ENCODE results near the gene GJB5.

The GJB5 gene

GRCh38 chr1:34794001-34794789, 39.3 kb downstream of the GJB5 start:
- H3K27ac Mint-ChIP-seq, result no peak overlapping the region
- H3K4me3 Mint-ChIP-seq, result no peak overlapping the region
- H3K4me1 Mint-ChIP-seq, result peaks cover 14% of the 10 kb centered on the region

DNA sequence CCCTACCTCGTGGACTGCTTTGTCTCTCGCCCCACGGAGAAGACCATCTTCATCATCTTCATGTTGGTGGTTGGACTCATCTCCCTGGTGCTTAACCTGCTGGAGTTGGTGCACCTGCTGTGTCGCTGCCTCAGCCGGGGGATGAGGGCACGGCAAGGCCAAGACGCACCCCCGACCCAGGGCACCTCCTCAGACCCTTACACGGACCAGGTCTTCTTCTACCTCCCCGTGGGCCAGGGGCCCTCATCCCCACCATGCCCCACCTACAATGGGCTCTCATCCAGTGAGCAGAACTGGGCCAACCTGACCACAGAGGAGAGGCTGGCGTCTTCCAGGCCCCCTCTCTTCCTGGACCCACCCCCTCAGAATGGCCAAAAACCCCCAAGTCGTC, 39.9 kb downstream of the GJB5 start:
- Mint-ChIP-seq H3K4me3 (no peak overlapping the region), H3K9me3 (no peaks in the 10 kb centered on the region), H3K27ac (no peak overlapping the region), H3K36me3 (no peaks in the 10 kb centered on the region), H3K4me1 (peaks cover 13% of the 10 kb centered on the region)
- ATAC-seq (no peak), DNase-seq (ENCODE audit: low spot score in 2 of 2) (no peak)

More at GRCh38 chr1:34794001-34794789, 39.3 kb downstream of the GJB5 start:
- DNase-seq (ENCODE audit: low spot score in 2 of 2) (peak in 1 of 2 donors; percentile 39), ATAC-seq (no peak)
- Mint-ChIP-seq H3K9me3 (no peaks in the 10 kb centered on the region), H3K36me3 (no peaks in the 10 kb centered on the region)

- no peak for ATAC-seq
- H3K36me3 Mint-ChIP-seq, result no peaks in the 10 kb centered on the region
- H3K4me1 Mint-ChIP-seq, result peaks cover 14% of the 10 kb centered on the region
- no peak overlapping the region for H3K4me3 Mint-ChIP-seq
- H3K9me3 Mint-ChIP-seq, result no peaks in the 10 kb centered on the region
- DNase-seq (ENCODE audit: low spot score in 2 of 2), result peak in 1 of 2 donors; percentile 44
- H3K27ac Mint-ChIP-seq, result no peak overlapping the region
Measured at GRCh38 chr1:34795916-34796315, 41.1 kb downstream of the GJB5 start.

- Mint-ChIP-seq H3K27ac (no peak overlapping the region), H3K9me3 (no peaks in the 10 kb centered on the region), H3K4me3 (no peak overlapping the region), H3K4me1 (peaks cover 14% of the 10 kb centered on the region), H3K36me3 (no peaks in the 10 kb centered on the region)
- peak in 1 of 2 donors; percentile 40 for DNase-seq (ENCODE audit: low spot score in 2 of 2)
- ATAC-seq, result peak; percentile 57
Measured at GRCh38 chr1:34796990-34797389, 42.1 kb downstream of the GJB5 start.

DNA sequence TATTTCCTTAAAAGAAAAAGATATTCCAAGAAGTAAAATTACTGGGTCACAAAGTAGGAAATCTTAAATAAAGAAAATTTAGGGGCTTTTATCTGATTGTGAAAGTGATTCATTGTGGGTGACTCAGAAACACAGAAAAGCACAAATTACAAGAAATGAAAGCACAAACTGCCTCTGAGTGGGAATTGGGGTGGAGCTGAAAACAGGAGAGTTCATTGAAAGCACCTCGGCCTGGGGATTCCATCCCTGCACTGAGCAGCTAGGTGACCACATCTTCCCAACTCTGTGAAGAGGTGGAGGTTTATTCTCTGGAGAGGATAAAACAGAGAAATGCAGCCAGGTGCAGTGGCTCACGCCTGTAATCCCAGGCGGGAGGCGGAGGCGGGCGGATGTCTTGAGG, 45.4 kb downstream of the GJB5 start:
- no peak overlapping the region for H3K4me3 Mint-ChIP-seq

DNA sequence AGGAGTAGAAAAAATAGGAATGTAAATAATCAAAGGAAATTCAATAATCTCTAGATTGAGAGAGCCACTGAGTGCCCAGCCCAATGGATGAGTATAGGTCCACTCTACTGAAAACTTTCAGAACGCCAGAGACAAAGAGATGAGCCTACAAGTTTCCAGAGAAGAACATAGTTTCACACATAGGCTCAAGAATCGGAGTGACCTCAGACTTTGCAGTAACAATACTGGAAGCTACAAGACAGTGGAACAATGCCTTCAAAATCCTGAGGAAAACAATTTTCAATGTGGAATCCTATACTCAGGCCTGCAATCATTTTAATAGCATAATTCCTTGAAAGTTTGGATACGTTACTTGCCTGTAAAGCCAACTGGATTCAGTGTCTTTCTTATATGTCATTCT, 48.9 kb downstream of the GJB5 start:
- Mint-ChIP-seq H3K36me3 (no peaks in the 10 kb centered on the region), H3K4me1 (peaks cover 8% of the 10 kb centered on the region), H3K27ac (no peak overlapping the region), H3K9me3 (peaks cover 3% of the 10 kb centered on the region), H3K4me3 (no peak overlapping the region)
- ATAC-seq, result no peak
- DNase-seq (ENCODE audit: low spot score in 2 of 2), result no peak

More for the DNA sequence above, 45.4 kb downstream of the GJB5 start:
- H3K36me3 Mint-ChIP-seq, result no peaks in the 10 kb centered on the region
- peak; percentile 77 for ATAC-seq
- H3K4me1 Mint-ChIP-seq, result peaks cover 14% of the 10 kb centered on the region
- no peak overlapping the region for H3K27ac Mint-ChIP-seq
- peak in 1 of 2 donors; percentile 45 for DNase-seq (ENCODE audit: low spot score in 2 of 2)
- peaks cover 3% of the 10 kb centered on the region for H3K9me3 Mint-ChIP-seq

- Mint-ChIP-seq H3K4me1 (no peaks in the 10 kb centered on the region), H3K9me3 (peaks cover 3% of the 10 kb centered on the region), H3K36me3 (no peaks in the 10 kb centered on the region), H3K4me3 (no peak overlapping the region), H3K27ac (no peak overlapping the region)
- ATAC-seq (no peak), DNase-seq (ENCODE audit: low spot score in 2 of 2) (peak in 1 of 2 donors; percentile 23)
Measured at GRCh38 chr1:34806396-34806795, 51.5 kb downstream of the GJB5 start.

Data from stimulated activated effector memory CD8-positive, alpha-beta T cell treated with anti-CD3 and anti-CD28 coated beads, Interleukin-12 subunit alpha, Interleukin-12 subunit beta, amount 100 ng/mL, for 72 hours (primary cell).